DOHH2 (cell line): Measurements from ENCODE around the gene COPS9.

Source experiments
- H3F3A ChIP-seq: fragments of 200-600 bp; sonication (generic), shearing (Covaris generic); 2 replicates; pipeline ENCODE4 v1.6.0; 2016; ENCODE audit warnings: antibody characterized with exemption, mild to moderate bottlenecking; ENCODE audit not compliant: control insufficient read depth, insufficient read depth
- H3K27ac ChIP-seq: fragments of 200-600 bp; sonication (generic); 2 replicates; pipeline ENCODE4 v1.5.1; 2014; ENCODE audit warnings: low read depth, mild to moderate bottlenecking, low read length, moderate library complexity
- H3K27me3 ChIP-seq: fragments of 200-600 bp; sonication (generic); 2 replicates; pipeline ENCODE4 v1.6.1; 2014; ENCODE audit warnings: mild to moderate bottlenecking, low read length, mixed read lengths; ENCODE audit not compliant: control insufficient read depth
- H3K36me3 ChIP-seq: fragments of 200-600 bp; sonication (generic); 2 replicates; pipeline ENCODE4 v1.6.1; 2014; ENCODE audit warnings: mild to moderate bottlenecking, low read length, moderate library complexity, mixed read lengths; ENCODE audit not compliant: control insufficient read depth
- H3K4me1 ChIP-seq: fragments of 200-600 bp; sonication (generic); 2 replicates; pipeline ENCODE4 v1.6.1; 2014; ENCODE audit warnings: mild to moderate bottlenecking, low read length, mixed read lengths; ENCODE audit not compliant: control insufficient read depth
- H3K4me2 ChIP-seq: fragments of 200-600 bp; sonication (generic); 2 replicates; pipeline ENCODE4 v1.6.0; 2014; ENCODE audit warnings: mild to moderate bottlenecking, low read length, moderate library complexity
- H3K4me3 ChIP-seq: fragments of 200-600 bp; sonication (generic); 2 replicates; pipeline ENCODE4 v1.5.1; 2014; ENCODE audit warnings: mild to moderate bottlenecking, low read length, mixed read lengths
- H3K79me2 ChIP-seq: fragments of 200-600 bp; sonication (generic); 2 replicates; pipeline ENCODE4 v1.6.1; 2014; ENCODE audit warnings: mild to moderate bottlenecking, low read length, mixed read lengths; ENCODE audit not compliant: control insufficient read depth
- H3K9me2 ChIP-seq: fragments of 200-600 bp; sonication (generic); replicated peaks from 2 replicates; pipeline ENCODE4 v1.6.1; 2014; ENCODE audit warnings: mild to moderate bottlenecking, low read length, mixed read lengths; ENCODE audit not compliant: control insufficient read depth
- H3K9me3 ChIP-seq: fragments of 200-600 bp; sonication (generic); 2 replicates; pipeline ENCODE4 v1.6.1; 2014; ENCODE audit warnings: antibody characterized with exemption, low read length, mixed read lengths; ENCODE audit not compliant: control insufficient read depth, insufficient read depth
- H4K20me1 ChIP-seq: fragments of 200-600 bp; sonication (generic); 2 replicates; pipeline ENCODE4 v1.6.0; 2014; ENCODE audit warnings: low read depth, mild to moderate bottlenecking, antibody characterized with exemption, low read length, moderate library complexity; ENCODE audit not compliant: control insufficient read depth, insufficient read depth
- CTCF ChIP-seq: fragments of 200-600 bp; sonication (generic); IDR thresholded peaks from one replicate; pipeline ENCODE4 v1.5.1; 2014; ENCODE audit warnings: antibody characterized with exemption, mild to moderate bottlenecking, low read depth, low read length; ENCODE audit not compliant: poor library complexity, severe bottlenecking
- EZH2phosphoT487 ChIP-seq: fragments of 200-600 bp; sonication (generic); IDR thresholded peaks from 2 replicates; pipeline ENCODE4 v1.6.1; 2017; ENCODE audit warnings: borderline replicate concordance, mild to moderate bottlenecking, antibody characterized with exemption, low read length, moderate library complexity, mixed read lengths

Gene COPS9

GRCh38 chr2:240155048-240155744, 19.1 kb upstream of the COPS9 start:
- no peak for TF ChIP-seq CTCF
- no peak for TF ChIP-seq EZH2phosphoT487
- no peaks in the 10 kb centered on the region for H4K20me1 ChIP-seq
- no peaks in the 10 kb centered on the region for H3K4me1 ChIP-seq

GRCh38 chr2:240154606-240155005, 18.5 kb upstream of the COPS9 start:
- H4K20me1 ChIP-seq: no peaks in the 10 kb centered on the region
- no peaks in the 10 kb centered on the region for H3K9me3 ChIP-seq
- no peaks in the 10 kb centered on the region for H3K4me1 ChIP-seq
- H3K4me2 ChIP-seq: no peak overlapping the region
- no peaks in the 10 kb centered on the region for H3K36me3 ChIP-seq
- no peaks in the 10 kb centered on the region for H3F3A ChIP-seq
- H3K9me2 ChIP-seq: no peaks in the 10 kb centered on the region
- no peak overlapping the region for H3K27ac ChIP-seq
- TF ChIP-seq CTCF: no peak
- H3K4me3 ChIP-seq: no peak overlapping the region
- H3K79me2 ChIP-seq: no peaks in the 10 kb centered on the region
- no peaks in the 10 kb centered on the region for H3K27me3 ChIP-seq

More at GRCh38 chr2:240155048-240155744, 19.1 kb upstream of the COPS9 start:
- no peaks in the 10 kb centered on the region for H3K27me3 ChIP-seq
- no peaks in the 10 kb centered on the region for H3K9me3 ChIP-seq
- no peaks in the 10 kb centered on the region for H3F3A ChIP-seq
- no peaks in the 10 kb centered on the region for H3K9me2 ChIP-seq
- no peak overlapping the region for H3K4me3 ChIP-seq
- no peaks in the 10 kb centered on the region for H3K79me2 ChIP-seq
- no peak overlapping the region for H3K27ac ChIP-seq
- H3K36me3 ChIP-seq: no peaks in the 10 kb centered on the region
- H3K4me2 ChIP-seq: no peak overlapping the region

- no peaks in the 10 kb centered on the region for H3K9me2 ChIP-seq
- no peak overlapping the region for H3K27ac ChIP-seq
- H3K4me3 ChIP-seq: no peak overlapping the region
- H3K4me1 ChIP-seq: no peaks in the 10 kb centered on the region
- no peak overlapping the region for H3K4me2 ChIP-seq
- H3F3A ChIP-seq: no peaks in the 10 kb centered on the region
- H4K20me1 ChIP-seq: no peaks in the 10 kb centered on the region
- H3K9me3 ChIP-seq: no peaks in the 10 kb centered on the region
- H3K27me3 ChIP-seq: no peaks in the 10 kb centered on the region
- H3K79me2 ChIP-seq: no peaks in the 10 kb centered on the region
- no peaks in the 10 kb centered on the region for H3K36me3 ChIP-seq
- no peak for TF ChIP-seq EZH2phosphoT487
- no peak for TF ChIP-seq CTCF
Measured at GRCh38 chr2:240153418-240153817, 17.3 kb upstream of the COPS9 start.
